Adrenal gland (tissue), 12 donors: ENCODE results near the gene CIDEC. TPM values are rescaled to one million over a fixed set of nuclear protein-coding genes. Genes with fewer than 3 reads are reported as not detected.

ENCODE experiments used
- DNase-seq, 7 donors: peaks; one replicate each; pipeline ENCODE4 v3.0.0-alpha.2; 2019 to 2020
- H3K27ac ChIP-seq, 5 donors: fragments of 200-600 bp; sonication (generic) in 4 of 5; 1 replicate in 3 of 5; 2 replicates in 2 of 5; pipeline versions ENCODE4 v1.5.1 to v1.8.0; 2016 to 2020; ENCODE audit warnings: mild to moderate bottlenecking in 1 of 5
- H3K27me3 ChIP-seq: fragments of 200-600 bp; 2 replicates; pipeline ENCODE4 v1.8.0; 2021
- H3K36me3 ChIP-seq, 2 donors: fragments of 200-600 bp; replicated peaks in 1 of 2; 1 replicate in 1 of 2; 2 replicates in 1 of 2; pipeline versions ENCODE4 v1.5.1 to v1.8.0; 2018 to 2022
- H3K4me1 ChIP-seq, 2 donors: fragments of 200-600 bp; replicated peaks in 1 of 2; 1 replicate in 1 of 2; 2 replicates in 1 of 2; pipeline versions ENCODE4 v1.5.1 to v1.8.0; 2018 to 2021
- H3K4me3 ChIP-seq, 4 donors: fragments of 200-600 bp; sonication (generic) in 3 of 4; one replicate each; pipeline ENCODE4 v1.5.1; 2016 to 2018
- H3K9me3 ChIP-seq, 3 donors: fragments of 200-600 bp; sonication (generic) in 1 of 3; replicated peaks in 1 of 3; 1 replicate in 2 of 3; 2 replicates in 1 of 3; pipeline versions ENCODE4 v1.5.1 to v1.8.0; 2016 to 2021
- CTCF ChIP-seq, 6 experiments: fragments of 450-650 bp in 4 of 6; fragments of 200-600 bp in 2 of 6; sonication (generic) in 1 of 6; IDR thresholded peaks; 1 replicate in 5 of 6; 2 replicates in 1 of 6; pipeline versions ENCODE4 v1.5.1 to v1.8.0; 2016 to 2021; ENCODE audit warnings: antibody characterized with exemption in 6 of 6, mild to moderate bottlenecking in 2 of 6, moderate library complexity in 1 of 6
- POLR2A ChIP-seq, 2 donors: fragments of 450-650 bp; IDR thresholded peaks; one replicate each; pipeline ENCODE4 v1.6.1; 2017; ENCODE audit warnings: antibody characterized with exemption in 2 of 2, mild to moderate bottlenecking in 2 of 2, moderate library complexity in 1 of 2
- WGBS, 4 donors: extraction: QIAGEN DNeasy Blood & Tissue Kit in 2 of 4; methylation state at CpG; one replicate each; pipeline versions ENCODE4 v1.1.5 to v1.1.7; 2013 to 2017; 5-methylcytosine and 5-hydroxymethylcytosine counted together
- intact Hi-C, 2 donors: fragments of 100-400 bp; cut with DNase I; formaldehyde crosslinking; loops; one replicate each; pipeline versions ENCODE4 v1.14.1 to v1.15.0; 2022 to 2023
- polyA plus RNA-seq, 3 donors: library from polyadenylated mRNA; stranded (reverse); fragments of 200-250 nt in 2 of 3; fragments of 350-450 nt in 1 of 3; fragmentation: Illumina TruSeq in 1 of 3; extraction: RNeasy Lipid Tissue Mini Kit (QIAGEN cat#74804) in 1 of 3; gene quantifications; one replicate each; pipeline ENCODE4 v1.2.3, GENCODE V29; 2013 to 2014
- total RNA-seq, 9 donors: library from RNA; depleted of rRNA in 4 of 9; stranded (reverse); fragments of >200 nt in 4 of 9; fragments of 120-200 nt in 1 of 9; fragmentation: NEBNext Ultra II Directional in 1 of 9; extraction: Animal tissue kit (Norgen Biotek cat#: 25700) in 1 of 9; gene quantifications; one replicate each; pipeline versions ENCODE4 v1.1.0 to v1.2.4, GENCODE V29; 2013 to 2023
- donor health status: healthy with polysubstance abuse.
- donor health status: Bipolar disorder and iron deficiency.
- donor health status: DM: yes; HTN: yes; CAD: no.
- donor health status: DM: no; HTN: no; CAD: no.
- donor health status: DM: no; HTN: no; CAD: no.
- donor health status: DM: yes; HTN: yes; CAD: no.

Gene CIDEC
- total and polyA plus RNA-seq, 12 donors = 0.22 to 108 (median 1.4) TPM; not detected in 1

GRCh38 chr3:9843715-9844438, 36.2 kb downstream of the CIDEC start, which contains the start of gene RPUSD3:
TSS of gene RPUSD3 (minus strand) at chr3:9844008. CDS start at chr3:9843990, 18 bp downstream.
- no peaks in the 10 kb centered on the region for H3K9me3 ChIP-seq
- DNase-seq = peak; percentile 98 to 99 (median 99)
- H3K4me1 ChIP-seq = peaks cover 7 to 8% of the 10 kb centered on the region in 2 donors
- H3K4me3 ChIP-seq = peak within 1 kb of the TSS; percentile 37 to 89 (median 62)
- no peak for TF ChIP-seq CTCF (IDR thresholded peaks at IDR 0.05)
- peak in 1 of 2 donors; percentile 60 for TF ChIP-seq POLR2A (IDR thresholded peaks at IDR 0.05)
- WGBS, 4 donors = 0 to 1% (median 0%) methylated on average over 7 to 42 of the region's 42 CpGs
- peaks cover 0 to 27% of the 10 kb centered on the region in 2 donors for H3K36me3 ChIP-seq
- H3K27ac ChIP-seq = peak within 1 kb of the TSS in 4 of 5 donors; percentile 51 to 84 (median 79)
- H3K27me3 ChIP-seq = no peaks in the 10 kb centered on the region
- intact Hi-C loops = loop anchor here (5.0 to 10.0 kb wide), 2 partner anchors 78 to 301 kb away; partner anchors contain the start of gene VHL (in 1 of the 2)

GRCh38 chr3:9841015-9841414, 39.0 kb downstream of the CIDEC start:
- WGBS, 4 donors = 83 to 85% (median 84%) methylated on average over 8 of the region's 8 CpGs
- no peaks in the 10 kb centered on the region for H3K9me3 ChIP-seq
- peaks cover 7 to 8% of the 10 kb centered on the region in 2 donors for H3K4me1 ChIP-seq
- H3K27me3 ChIP-seq = no peaks in the 10 kb centered on the region
- TF ChIP-seq CTCF (IDR thresholded peaks at IDR 0.05) = no peak
- DNase-seq = no peak
- no peak overlapping the region for H3K27ac ChIP-seq
- H3K36me3 ChIP-seq = peaks cover 0 to 28% of the 10 kb centered on the region in 2 donors
- H3K4me3 ChIP-seq = no peak overlapping the region
- intact Hi-C loops = loop anchor here (5.0 to 10.0 kb wide), 2 partner anchors 81 to 304 kb away; partner anchors contain the start of gene VHL (in 1 of the 2)

GRCh38 chr3:9838856-9839255, 41.2 kb downstream of the CIDEC start:
- no peak overlapping the region for H3K27ac ChIP-seq
- TF ChIP-seq POLR2A (IDR thresholded peaks at IDR 0.05) (no peak), CTCF (IDR thresholded peaks at IDR 0.05) (no peak)
- no peak for DNase-seq
- peaks cover 7 to 8% of the 10 kb centered on the region in 2 donors for H3K4me1 ChIP-seq
- peaks cover 0 to 32% of the 10 kb centered on the region in 2 donors for H3K36me3 ChIP-seq
- no peak overlapping the region for H3K4me3 ChIP-seq
- H3K27me3 ChIP-seq = no peaks in the 10 kb centered on the region
- 71 to 76% (median 73%) methylated on average over 2 to 4 of the region's 4 CpGs for WGBS, 4 donors
- no peaks in the 10 kb centered on the region for H3K9me3 ChIP-seq
- intact Hi-C loops = no loop called here

- no peak for DNase-seq
- peak overlapping the region in 1 of 5 donors; percentile 24 for H3K27ac ChIP-seq
- H3K27me3 ChIP-seq = no peaks in the 10 kb centered on the region
- intact Hi-C loops = no loop called here
- WGBS, 4 donors = 85 to 91% (median 85%) methylated on average over 12 of the region's 12 CpGs
- H3K4me3 ChIP-seq = no peak overlapping the region
- TF ChIP-seq POLR2A (IDR thresholded peaks at IDR 0.05) = no peak
- no peak for TF ChIP-seq CTCF (IDR thresholded peaks at IDR 0.05)
- no peaks in the 10 kb centered on the region for H3K9me3 ChIP-seq
- H3K4me1 ChIP-seq = peaks cover 3 to 4% of the 10 kb centered on the region in 2 donors
- peaks cover 0 to 38% of the 10 kb centered on the region in 2 donors for H3K36me3 ChIP-seq
These were observed 42.1 kb downstream of the CIDEC start for GRCh38 chr3:9837701-9838582.
